Measurements from ENCODE around the gene DIP2C. TPM values are rescaled to one million over a fixed set of nuclear protein-coding genes. Genes with fewer than 3 reads are reported as not detected.

Gene DIP2C
- total and polyA plus RNA-seq, 3 donors from 2014 or later = 14.9 to 43.4 (median 30.1) TPM

- H3K27me3 ChIP-seq = no peaks in the 10 kb centered on the region
- H3K36me3 ChIP-seq (ENCODE audit: low read depth, missing control alignments) = no peaks in the 10 kb centered on the region
- TF ChIP-seq CTCF (IDR thresholded peaks at IDR 0.05) (no peak), POLR2A (IDR thresholded peaks at IDR 0.05) (no peak)
- intact Hi-C loops (cut with DNase I; ENCODE audit: low total_unique reads) = no loop called here
- no peak for DNase-seq
- H3K27ac ChIP-seq = no peak overlapping the region
- WGBS, 2 donors = 93 to 98% methylated on average over 18 to 32 of the region's 32 CpGs
- no peak overlapping the region for H3K4me3 ChIP-seq
- H3K4me1 ChIP-seq = peaks cover 12% of the 10 kb centered on the region
- H3K9me3 ChIP-seq = no peaks in the 10 kb centered on the region
Observed at GRCh38 chr10:506451-507354, 182.8 kb downstream of the DIP2C start.

- TF ChIP-seq CTCF (IDR thresholded peaks at IDR 0.05) = no peak
- TF ChIP-seq POLR2A (IDR thresholded peaks at IDR 0.05) = no peak
- Histone ChIP-seq H3K4me1 (peaks cover 5% of the 10 kb centered on the region), H3K4me3 (no peak overlapping the region), H3K27me3 (no peaks in the 10 kb centered on the region), H3K27ac (no peak overlapping the region), H3K36me3 (ENCODE audit: low read depth, missing control alignments) (no peaks in the 10 kb centered on the region), H3K9me3 (no peaks in the 10 kb centered on the region)
- DNase-seq = no peak
- intact Hi-C loops (cut with DNase I; ENCODE audit: low total_unique reads) = no loop called here
- 67 to 71% methylated on average over 1 to 3 of the region's 3 CpGs for WGBS, 2 donors
Observed at GRCh38 chr10:505419-505818, 184.0 kb downstream of the DIP2C start.

- Histone ChIP-seq H3K36me3 (ENCODE audit: low read depth, missing control alignments) (no peaks in the 10 kb centered on the region), H3K4me3 (no peak overlapping the region), H3K4me1 (peaks cover 4% of the 10 kb centered on the region), H3K27ac (no peak overlapping the region), H3K9me3 (no peaks in the 10 kb centered on the region), H3K27me3 (no peaks in the 10 kb centered on the region)
- intact Hi-C loops (cut with DNase I; ENCODE audit: low total_unique reads) = no loop called here
- 92 to 94% methylated on average over 13 to 14 of the region's 14 CpGs for WGBS, 2 donors
- no peak for DNase-seq
- TF ChIP-seq POLR2A (IDR thresholded peaks at IDR 0.05) (no peak), CTCF (IDR thresholded peaks at IDR 0.05) (no peak)
Observed at GRCh38 chr10:504806-505205, 184.7 kb downstream of the DIP2C start.

GRCh38 chr10:504121-504611 lies 185.3 kb downstream of the DIP2C start:
- Histone ChIP-seq H3K9me3 (no peaks in the 10 kb centered on the region), H3K4me1 (peaks cover 4% of the 10 kb centered on the region), H3K27ac (no peak overlapping the region), H3K27me3 (no peaks in the 10 kb centered on the region), H3K4me3 (no peak overlapping the region), H3K36me3 (ENCODE audit: low read depth, missing control alignments) (no peaks in the 10 kb centered on the region)
- 85 to 92% methylated on average over 13 to 17 of the region's 17 CpGs for WGBS, 2 donors
- no peak for DNase-seq
- TF ChIP-seq CTCF (IDR thresholded peaks at IDR 0.05) (no peak), POLR2A (IDR thresholded peaks at IDR 0.05) (no peak)
- intact Hi-C loops (cut with DNase I; ENCODE audit: low total_unique reads) = no loop called here

Measured in testis (tissue), 3 donors.